Parathyroid adenoma (tissue), 2 donors: ENCODE measurements around the gene COX6B1.

Experiments used
- H2AFZ ChIP-seq: fragments of 300-600 bp; sonication (generic); one replicate; pipeline ENCODE4 v1.7.0; 2017; ENCODE audit warnings: antibody characterized with exemption, mild to moderate bottlenecking
- H3K27ac ChIP-seq: fragments of 300-600 bp; sonication (generic); one replicate; pipeline ENCODE4 v1.7.0; 2017
- H3K27me3 ChIP-seq: fragments of 300-600 bp; sonication (generic); one replicate; pipeline ENCODE4 v1.7.0; 2017; ENCODE audit warnings: low read length; ENCODE audit not compliant: control insufficient read depth, insufficient read depth
- H3K36me3 ChIP-seq: fragments of 300-600 bp; sonication (generic); one replicate; pipeline ENCODE4 v1.7.0; 2017; ENCODE audit warnings: low read length; ENCODE audit not compliant: control insufficient read depth, insufficient read depth
- H3K4me1 ChIP-seq: fragments of 300-600 bp; sonication (generic); one replicate; pipeline ENCODE4 v1.7.0; 2017; ENCODE audit warnings: control low read depth
- H3K4me2 ChIP-seq: fragments of 300-600 bp; sonication (generic); one replicate; pipeline ENCODE4 v1.7.0; 2017; ENCODE audit warnings: low read length
- H3K4me3 ChIP-seq: fragments of 300-600 bp; sonication (generic); one replicate; pipeline ENCODE4 v1.7.0; 2017; ENCODE audit warnings: low read depth, low read length
- H3K79me2 ChIP-seq: fragments of 300-600 bp; sonication (generic); one replicate; pipeline ENCODE4 v1.7.0; 2017; ENCODE audit warnings: control low read depth
- H3K9ac ChIP-seq: fragments of 300-600 bp; sonication (generic); one replicate; pipeline ENCODE4 v1.7.0; 2017; ENCODE audit warnings: mild to moderate bottlenecking
- H3K9me3 ChIP-seq: fragments of 300-600 bp; sonication (generic); one replicate; pipeline ENCODE4 v1.7.0; 2017; ENCODE audit warnings: low read length; ENCODE audit not compliant: control insufficient read depth
- TF ChIP-seq, protein P1 (sequence below): fragments of 300-600 bp; sonication (generic); IDR thresholded peaks from one replicate; pipeline ENCODE4 v1.7.0; 2017; ENCODE audit warnings: antibody characterized with exemption, mild to moderate bottlenecking
- donor health status: primary hyperparathyroidism.

The COX6B1 gene

DNA sequence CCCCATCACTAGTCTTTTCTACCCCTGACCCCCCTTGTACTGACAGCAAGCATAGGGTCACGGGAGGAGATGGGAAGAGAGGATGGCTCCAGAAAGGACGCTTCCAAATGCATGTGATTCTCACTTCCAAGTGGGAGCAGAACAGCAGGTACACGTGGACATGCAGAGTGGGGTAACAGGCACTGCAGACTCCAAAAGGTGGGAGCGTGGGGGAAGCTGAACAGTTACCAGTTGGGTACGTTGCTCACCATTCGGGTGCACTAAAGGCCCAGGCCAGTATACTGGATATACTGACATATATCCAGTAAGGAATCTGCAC is 8.8 kb upstream of the COX6B1 start:
- no peaks in the 10 kb centered on the region for H3K4me1 ChIP-seq
- no peak overlapping the region for H3K4me2 ChIP-seq
- H3K9ac ChIP-seq: no peak overlapping the region
- no peak overlapping the region for H2AFZ ChIP-seq
- no peak overlapping the region for H3K4me3 ChIP-seq
- no peaks in the 10 kb centered on the region for H3K9me3 ChIP-seq
- H3K27ac ChIP-seq: peak overlapping the region; percentile 31
- H3K36me3 ChIP-seq: no peaks in the 10 kb centered on the region
- TF ChIP-seq, protein P1, sequence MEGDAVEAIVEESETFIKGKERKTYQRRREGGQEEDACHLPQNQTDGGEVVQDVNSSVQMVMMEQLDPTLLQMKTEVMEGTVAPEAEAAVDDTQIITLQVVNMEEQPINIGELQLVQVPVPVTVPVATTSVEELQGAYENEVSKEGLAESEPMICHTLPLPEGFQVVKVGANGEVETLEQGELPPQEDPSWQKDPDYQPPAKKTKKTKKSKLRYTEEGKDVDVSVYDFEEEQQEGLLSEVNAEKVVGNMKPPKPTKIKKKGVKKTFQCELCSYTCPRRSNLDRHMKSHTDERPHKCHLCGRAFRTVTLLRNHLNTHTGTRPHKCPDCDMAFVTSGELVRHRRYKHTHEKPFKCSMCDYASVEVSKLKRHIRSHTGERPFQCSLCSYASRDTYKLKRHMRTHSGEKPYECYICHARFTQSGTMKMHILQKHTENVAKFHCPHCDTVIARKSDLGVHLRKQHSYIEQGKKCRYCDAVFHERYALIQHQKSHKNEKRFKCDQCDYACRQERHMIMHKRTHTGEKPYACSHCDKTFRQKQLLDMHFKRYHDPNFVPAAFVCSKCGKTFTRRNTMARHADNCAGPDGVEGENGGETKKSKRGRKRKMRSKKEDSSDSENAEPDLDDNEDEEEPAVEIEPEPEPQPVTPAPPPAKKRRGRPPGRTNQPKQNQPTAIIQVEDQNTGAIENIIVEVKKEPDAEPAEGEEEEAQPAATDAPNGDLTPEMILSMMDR: no peak
- H3K79me2 ChIP-seq: no peaks in the 10 kb centered on the region
- H3K27me3 ChIP-seq: no peaks in the 10 kb centered on the region

DNA sequence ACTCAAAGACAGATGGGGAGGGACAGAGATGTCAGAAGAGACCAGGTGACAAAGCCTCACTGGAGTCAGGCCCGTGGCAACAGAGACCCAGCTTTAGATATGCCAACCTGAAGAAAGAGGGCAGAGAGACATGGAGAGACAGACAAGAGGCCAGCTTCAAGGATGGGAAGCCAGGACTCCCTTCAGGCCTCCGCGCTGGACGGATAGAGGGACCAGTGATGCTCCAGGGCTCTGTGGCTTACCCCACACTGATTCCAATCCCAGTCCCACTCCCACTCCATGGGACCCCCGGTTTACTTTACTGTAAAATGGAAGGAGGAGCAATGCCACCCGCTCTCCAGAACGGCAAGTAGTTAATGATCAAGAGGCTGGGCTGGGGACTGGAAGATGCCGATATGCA is 8.3 kb upstream of the COX6B1 start:
- TF ChIP-seq, protein P1: no peak
- no peaks in the 10 kb centered on the region for H3K27me3 ChIP-seq
- no peak overlapping the region for H2AFZ ChIP-seq

DNA sequence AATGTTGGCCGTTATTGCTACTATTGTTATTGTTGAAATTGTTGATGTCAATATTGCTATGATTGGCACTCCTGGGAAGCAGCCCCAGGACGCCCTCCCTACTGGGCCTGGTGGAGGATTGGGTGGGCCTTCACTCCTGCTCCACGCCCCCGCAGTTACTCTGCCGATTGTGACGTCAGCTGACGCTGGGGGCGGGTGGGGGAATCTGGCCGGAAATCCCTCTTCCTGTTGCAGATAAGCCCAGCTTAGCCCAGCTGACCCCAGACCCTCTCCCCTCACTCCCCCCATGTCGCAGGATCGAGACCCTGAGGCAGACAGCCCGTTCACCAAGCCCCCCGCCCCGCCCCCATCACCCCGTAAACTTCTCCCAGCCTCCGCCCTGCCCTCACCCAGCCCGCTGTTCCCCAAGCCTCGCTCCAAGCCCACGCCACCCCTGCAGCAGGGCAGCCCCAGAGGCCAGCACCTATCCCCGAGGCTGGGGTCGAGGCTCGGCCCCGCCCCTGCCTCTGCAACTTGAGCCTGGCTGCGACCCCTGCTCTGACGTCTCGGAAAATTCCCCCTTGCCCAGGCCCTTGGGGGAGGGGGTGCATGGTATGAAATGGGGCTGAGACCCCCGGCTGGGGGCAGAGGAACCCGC is 6.5 kb upstream of the COX6B1 start, which contains the start of gene ETV2:
ETV2 (plus strand) TSS at position 231 of the 637 bp plus-strand sequence. CDS start 716 bp downstream, outside the sequence.
- H3K79me2 ChIP-seq: no peaks in the 10 kb centered on the region
- TF ChIP-seq, protein P1: no peak
- H3K9me3 ChIP-seq: no peaks in the 10 kb centered on the region
- H3K4me3 ChIP-seq: no peak within 1 kb of the TSS
- H2AFZ ChIP-seq: no peak within 1 kb of the TSS
- H3K4me2 ChIP-seq: no peak within 1 kb of the TSS
- no peak within 1 kb of the TSS for H3K9ac ChIP-seq
- H3K4me1 ChIP-seq: no peaks in the 10 kb centered on the region
- H3K27ac ChIP-seq: no peak within 1 kb of the TSS
- no peaks in the 10 kb centered on the region for H3K36me3 ChIP-seq
- H3K27me3 ChIP-seq: no peaks in the 10 kb centered on the region

More for the DNA sequence above, 8.3 kb upstream of the COX6B1 start:
- Histone ChIP-seq H3K36me3 (no peaks in the 10 kb centered on the region), H3K79me2 (no peaks in the 10 kb centered on the region), H3K9ac (no peak overlapping the region), H3K4me2 (no peak overlapping the region), H3K27ac (no peak overlapping the region), H3K9me3 (no peaks in the 10 kb centered on the region), H3K4me1 (no peaks in the 10 kb centered on the region), H3K4me3 (no peak overlapping the region)

DNA sequence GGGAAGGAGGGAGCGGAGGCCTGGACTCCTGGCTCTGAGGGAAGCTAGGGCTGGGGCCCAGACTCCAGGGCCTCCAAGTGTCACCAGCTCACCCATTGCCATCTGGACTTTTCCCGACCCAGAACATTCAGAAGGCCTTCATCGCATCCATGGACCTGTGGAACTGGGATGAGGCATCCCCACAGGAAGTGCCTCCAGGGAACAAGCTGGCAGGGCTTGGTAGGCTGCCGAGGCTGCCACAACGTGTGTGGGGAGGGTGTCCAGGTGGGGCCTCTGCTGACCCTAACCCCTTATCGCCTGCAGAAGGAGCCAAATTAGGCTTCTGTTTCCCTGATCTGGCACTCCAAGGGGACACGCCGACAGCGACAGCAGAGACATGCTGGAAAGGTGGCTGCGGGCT is 5.8 kb upstream of the COX6B1 start:
- no peak overlapping the region for H3K9ac ChIP-seq
- H3K27me3 ChIP-seq: no peaks in the 10 kb centered on the region
- H3K4me2 ChIP-seq: no peak overlapping the region
- H3K4me1 ChIP-seq: no peaks in the 10 kb centered on the region
- peaks cover 1% of the 10 kb centered on the region for H3K79me2 ChIP-seq
- H3K9me3 ChIP-seq: no peaks in the 10 kb centered on the region
- H3K27ac ChIP-seq: no peak overlapping the region
- TF ChIP-seq, protein P1: no peak
- H3K4me3 ChIP-seq: no peak overlapping the region
- no peaks in the 10 kb centered on the region for H3K36me3 ChIP-seq
- H2AFZ ChIP-seq: no peak overlapping the region

DNA sequence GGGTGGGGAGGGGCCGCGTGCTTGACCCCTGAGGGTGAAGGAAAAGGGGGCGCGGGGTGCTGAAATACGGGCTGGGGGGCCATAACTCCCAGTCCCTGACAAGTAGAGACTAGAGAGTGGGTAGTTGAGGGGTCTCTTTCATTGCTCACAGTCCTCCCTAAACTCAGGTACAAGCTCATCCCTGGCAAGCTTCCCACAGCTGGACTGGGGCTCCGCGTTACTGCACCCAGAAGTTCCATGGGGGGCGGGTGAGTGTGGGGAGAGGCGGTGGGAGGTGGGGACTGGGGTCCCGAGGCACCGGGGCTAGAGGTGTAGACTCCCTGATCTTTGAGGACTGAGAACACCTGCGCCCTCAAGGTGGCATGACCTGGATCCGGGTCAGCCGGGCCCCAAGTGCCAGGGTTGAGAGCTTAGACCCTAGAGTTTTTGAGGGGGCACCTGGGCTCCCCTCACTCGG is 5.3 kb upstream of the COX6B1 start:
- Histone ChIP-seq H3K27me3 (no peaks in the 10 kb centered on the region), H3K36me3 (no peaks in the 10 kb centered on the region), H3K9ac (no peak overlapping the region), H3K4me1 (no peaks in the 10 kb centered on the region), H3K4me3 (peak overlapping the region; percentile 81), H3K4me2 (peak overlapping the region; percentile 99), H3K9me3 (no peaks in the 10 kb centered on the region), H2AFZ (peak overlapping the region; percentile 82), H3K27ac (peak overlapping the region; percentile 88), H3K79me2 (peaks cover 2% of the 10 kb centered on the region)
- TF ChIP-seq, protein P1: no peak
